Measurements from ENCODE around the gene DRAM2. TPM values are rescaled to one million over a fixed set of nuclear protein-coding genes. Genes with fewer than 3 reads are reported as not detected.

The DRAM2 gene
- total and polyA plus RNA-seq, 9 of the 15 experiments (the other 6 are each of a cell fraction or from before 2014, with no cell fraction given) = 29.0 to 161 (median 53.5) TPM

GRCh38 chr1:111139956-111140679, at the start of gene DRAM2, which contains the start of gene CEPT1 (continued):
- TF ChIP-seq, protein P1, sequence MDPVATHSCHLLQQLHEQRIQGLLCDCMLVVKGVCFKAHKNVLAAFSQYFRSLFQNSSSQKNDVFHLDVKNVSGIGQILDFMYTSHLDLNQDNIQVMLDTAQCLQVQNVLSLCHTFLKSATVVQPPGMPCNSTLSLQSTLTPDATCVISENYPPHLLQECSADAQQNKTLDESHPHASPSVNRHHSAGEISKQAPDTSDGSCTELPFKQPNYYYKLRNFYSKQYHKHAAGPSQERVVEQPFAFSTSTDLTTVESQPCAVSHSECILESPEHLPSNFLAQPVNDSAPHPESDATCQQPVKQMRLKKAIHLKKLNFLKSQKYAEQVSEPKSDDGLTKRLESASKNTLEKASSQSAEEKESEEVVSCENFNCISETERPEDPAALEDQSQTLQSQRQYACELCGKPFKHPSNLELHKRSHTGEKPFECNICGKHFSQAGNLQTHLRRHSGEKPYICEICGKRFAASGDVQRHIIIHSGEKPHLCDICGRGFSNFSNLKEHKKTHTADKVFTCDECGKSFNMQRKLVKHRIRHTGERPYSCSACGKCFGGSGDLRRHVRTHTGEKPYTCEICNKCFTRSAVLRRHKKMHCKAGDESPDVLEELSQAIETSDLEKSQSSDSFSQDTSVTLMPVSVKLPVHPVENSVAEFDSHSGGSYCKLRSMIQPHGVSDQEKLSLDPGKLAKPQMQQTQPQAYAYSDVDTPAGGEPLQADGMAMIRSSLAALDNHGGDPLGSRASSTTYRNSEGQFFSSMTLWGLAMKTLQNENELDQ (CRISPR knock-in tag; IDR thresholded peaks at IDR 0.05; ENCODE audit: borderline replicate concordance) = no peak
- TF ChIP-seq CBX5 (IDR thresholded peaks at IDR 0.05; ENCODE audit: borderline replicate concordance, low read depth) = no peak
- no peak for TF ChIP-seq MED1 (CRISPR knock-in tag; IDR thresholded peaks at IDR 0.05; ENCODE audit: borderline replicate concordance)
- no peak for TF ChIP-seq ETV1 (tag; conservative IDR thresholded peaks at IDR 0.05; ENCODE audit: low read depth)
- TF ChIP-seq MBD2 (IDR thresholded peaks at IDR 0.05; ENCODE audit: borderline replicate concordance, low read depth) = peak; percentile 48
- TF ChIP-seq KLF13 (tag; IDR thresholded peaks at IDR 0.05; ENCODE audit: borderline replicate concordance, low read depth) = no peak
- TF ChIP-seq ZNF696 (CRISPR knock-in tag; conservative IDR thresholded peaks at IDR 0.05) = no peak
- TF ChIP-seq, protein P2, sequence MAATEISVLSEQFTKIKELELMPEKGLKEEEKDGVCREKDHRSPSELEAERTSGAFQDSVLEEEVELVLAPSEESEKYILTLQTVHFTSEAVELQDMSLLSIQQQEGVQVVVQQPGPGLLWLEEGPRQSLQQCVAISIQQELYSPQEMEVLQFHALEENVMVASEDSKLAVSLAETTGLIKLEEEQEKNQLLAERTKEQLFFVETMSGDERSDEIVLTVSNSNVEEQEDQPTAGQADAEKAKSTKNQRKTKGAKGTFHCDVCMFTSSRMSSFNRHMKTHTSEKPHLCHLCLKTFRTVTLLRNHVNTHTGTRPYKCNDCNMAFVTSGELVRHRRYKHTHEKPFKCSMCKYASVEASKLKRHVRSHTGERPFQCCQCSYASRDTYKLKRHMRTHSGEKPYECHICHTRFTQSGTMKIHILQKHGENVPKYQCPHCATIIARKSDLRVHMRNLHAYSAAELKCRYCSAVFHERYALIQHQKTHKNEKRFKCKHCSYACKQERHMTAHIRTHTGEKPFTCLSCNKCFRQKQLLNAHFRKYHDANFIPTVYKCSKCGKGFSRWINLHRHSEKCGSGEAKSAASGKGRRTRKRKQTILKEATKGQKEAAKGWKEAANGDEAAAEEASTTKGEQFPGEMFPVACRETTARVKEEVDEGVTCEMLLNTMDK (IDR thresholded peaks at IDR 0.05; ENCODE audit: borderline replicate concordance, insufficient read depth, low read depth, low read length, poor library complexity, severe bottlenecking) = no peak
- TF ChIP-seq RAD21 (CRISPR knock-in tag; conservative IDR thresholded peaks at IDR 0.05 in 1 of 2, IDR thresholded peaks at IDR 0.05 in 1 of 2) = no peak
- no peak for TF ChIP-seq BRF1 (IDR thresholded peaks at IDR 0.05; ENCODE audit: borderline replicate concordance, extremely low read depth, insufficient read length)
- no peak for TF ChIP-seq ZNF311 (CRISPR knock-in tag; IDR thresholded peaks at IDR 0.05)
- peak; percentile 74 for TF ChIP-seq CXXC5 (CRISPR knock-in tag; IDR thresholded peaks at IDR 0.05)
- no peak for TF ChIP-seq ARHGAP35 (IDR thresholded peaks at IDR 0.05; ENCODE audit: partially characterized antibody)
- 0 out of 2 replicates have a peak, but pooled peaks have one; percentile 34 for TF ChIP-seq PHF21A (IDR thresholded peaks at IDR 0.05; ENCODE audit: borderline replicate concordance, low read depth)
- peak; percentile 20; the same call in 1 of the 2 replicates for TF ChIP-seq MTA3 (IDR thresholded peaks at IDR 0.05; ENCODE audit: borderline replicate concordance)
- TF ChIP-seq, protein P3, sequence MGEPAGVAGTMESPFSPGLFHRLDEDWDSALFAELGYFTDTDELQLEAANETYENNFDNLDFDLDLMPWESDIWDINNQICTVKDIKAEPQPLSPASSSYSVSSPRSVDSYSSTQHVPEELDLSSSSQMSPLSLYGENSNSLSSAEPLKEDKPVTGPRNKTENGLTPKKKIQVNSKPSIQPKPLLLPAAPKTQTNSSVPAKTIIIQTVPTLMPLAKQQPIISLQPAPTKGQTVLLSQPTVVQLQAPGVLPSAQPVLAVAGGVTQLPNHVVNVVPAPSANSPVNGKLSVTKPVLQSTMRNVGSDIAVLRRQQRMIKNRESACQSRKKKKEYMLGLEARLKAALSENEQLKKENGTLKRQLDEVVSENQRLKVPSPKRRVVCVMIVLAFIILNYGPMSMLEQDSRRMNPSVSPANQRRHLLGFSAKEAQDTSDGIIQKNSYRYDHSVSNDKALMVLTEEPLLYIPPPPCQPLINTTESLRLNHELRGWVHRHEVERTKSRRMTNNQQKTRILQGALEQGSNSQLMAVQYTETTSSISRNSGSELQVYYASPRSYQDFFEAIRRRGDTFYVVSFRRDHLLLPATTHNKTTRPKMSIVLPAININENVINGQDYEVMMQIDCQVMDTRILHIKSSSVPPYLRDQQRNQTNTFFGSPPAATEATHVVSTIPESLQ (CRISPR knock-in tag; IDR thresholded peaks at IDR 0.05) = 0 out of 2 replicates have a peak, but pooled peaks have one; percentile 1
- TF ChIP-seq L3MBTL2 (IDR thresholded peaks at IDR 0.05) = peak; percentile 55
- no peak for TF ChIP-seq NEUROD1 (IDR thresholded peaks at IDR 0.05; ENCODE audit: borderline replicate concordance, low read depth, low read length, partially characterized antibody)
- TF ChIP-seq PHTF2 (CRISPR knock-in tag; IDR thresholded peaks at IDR 0.05) = no peak
- TF ChIP-seq, protein P4, sequence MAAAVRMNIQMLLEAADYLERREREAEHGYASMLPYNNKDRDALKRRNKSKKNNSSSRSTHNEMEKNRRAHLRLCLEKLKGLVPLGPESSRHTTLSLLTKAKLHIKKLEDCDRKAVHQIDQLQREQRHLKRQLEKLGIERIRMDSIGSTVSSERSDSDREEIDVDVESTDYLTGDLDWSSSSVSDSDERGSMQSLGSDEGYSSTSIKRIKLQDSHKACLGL (CRISPR knock-in tag; IDR thresholded peaks at IDR 0.05; ENCODE audit: borderline replicate concordance, poor library complexity, severe bottlenecking) = no peak
- TF ChIP-seq GATAD2A (IDR thresholded peaks at IDR 0.05) = peak; percentile 30; the same call in 1 of the 2 replicates

All from K562 (cell line).